Stomach (tissue), 4 donors: ENCODE measurements around the gene LIPF.

Source experiments
- EP300 ChIP-seq: sonication (generic); formaldehyde crosslinking; IDR thresholded peaks from one replicate; pipeline ENCODE4 v1.6.1; 2017; ENCODE audit warnings: antibody characterized with exemption
- POLR2A ChIP-seq, 4 donors: fragments of 450-650 bp; IDR thresholded peaks; one replicate each; pipeline ENCODE4 v1.6.1; 2016; ENCODE audit warnings: antibody characterized with exemption in 4 of 4, control low read depth in 2 of 4, mild to moderate bottlenecking in 1 of 4, moderate library complexity in 1 of 4
- POLR2AphosphoS5 ChIP-seq, 3 donors: sonication (generic); formaldehyde crosslinking; IDR thresholded peaks; one replicate each; pipeline ENCODE4 v1.6.1; 2016; ENCODE audit warnings: antibody characterized with exemption in 3 of 3
- TF ChIP-seq, protein P1 (sequence below), 7 experiments: fragments of 450-650 bp in 4 of 7; fragments of 200-600 bp in 3 of 7; sonication (generic) in 3 of 7; IDR thresholded peaks; one replicate each; pipeline ENCODE4 v1.5.1; 2016 to 2019; ENCODE audit warnings: antibody characterized with exemption in 7 of 7, control low read depth in 2 of 7, mild to moderate bottlenecking in 1 of 7

DNA sequence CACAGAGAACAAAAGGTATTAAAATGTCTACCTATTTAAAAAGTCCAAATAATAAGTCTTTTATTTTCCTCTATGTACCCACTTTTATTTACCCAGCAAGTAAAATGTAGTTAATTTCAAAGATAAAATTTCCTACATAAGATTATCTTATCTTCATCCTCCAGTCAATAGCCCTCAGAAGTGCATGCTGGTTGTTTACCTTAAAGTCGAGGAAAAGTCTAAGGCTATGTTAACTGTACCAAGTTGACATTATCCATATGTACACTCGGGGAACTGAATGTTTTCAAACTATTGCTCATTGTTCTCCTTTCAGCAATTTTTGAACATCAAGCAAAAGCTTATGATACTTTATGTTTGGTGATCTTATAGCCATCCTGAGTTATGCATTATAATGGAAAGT, 24.1 kb upstream of the LIPF start:
- TF ChIP-seq, protein P1, sequence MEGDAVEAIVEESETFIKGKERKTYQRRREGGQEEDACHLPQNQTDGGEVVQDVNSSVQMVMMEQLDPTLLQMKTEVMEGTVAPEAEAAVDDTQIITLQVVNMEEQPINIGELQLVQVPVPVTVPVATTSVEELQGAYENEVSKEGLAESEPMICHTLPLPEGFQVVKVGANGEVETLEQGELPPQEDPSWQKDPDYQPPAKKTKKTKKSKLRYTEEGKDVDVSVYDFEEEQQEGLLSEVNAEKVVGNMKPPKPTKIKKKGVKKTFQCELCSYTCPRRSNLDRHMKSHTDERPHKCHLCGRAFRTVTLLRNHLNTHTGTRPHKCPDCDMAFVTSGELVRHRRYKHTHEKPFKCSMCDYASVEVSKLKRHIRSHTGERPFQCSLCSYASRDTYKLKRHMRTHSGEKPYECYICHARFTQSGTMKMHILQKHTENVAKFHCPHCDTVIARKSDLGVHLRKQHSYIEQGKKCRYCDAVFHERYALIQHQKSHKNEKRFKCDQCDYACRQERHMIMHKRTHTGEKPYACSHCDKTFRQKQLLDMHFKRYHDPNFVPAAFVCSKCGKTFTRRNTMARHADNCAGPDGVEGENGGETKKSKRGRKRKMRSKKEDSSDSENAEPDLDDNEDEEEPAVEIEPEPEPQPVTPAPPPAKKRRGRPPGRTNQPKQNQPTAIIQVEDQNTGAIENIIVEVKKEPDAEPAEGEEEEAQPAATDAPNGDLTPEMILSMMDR (IDR thresholded peaks at IDR 0.05), result no peak
- TF ChIP-seq POLR2AphosphoS5 (IDR thresholded peaks at IDR 0.05) (peak in 2 of 3 donors; percentile 58 to 76), POLR2A (IDR thresholded peaks at IDR 0.05) (no peak), EP300 (no peak)
